HG03066 (cell line): Measurements from ENCODE around the gene KRT85.

Experiments
- ATAC-seq: cut with Tn5 transposase; IDR thresholded peaks from one replicate; pipeline ENCODE4 v1.9.1; 2021; ENCODE audit warnings: low read depth; ENCODE audit not compliant: unreplicated experiment

The KRT85 gene

DNA sequence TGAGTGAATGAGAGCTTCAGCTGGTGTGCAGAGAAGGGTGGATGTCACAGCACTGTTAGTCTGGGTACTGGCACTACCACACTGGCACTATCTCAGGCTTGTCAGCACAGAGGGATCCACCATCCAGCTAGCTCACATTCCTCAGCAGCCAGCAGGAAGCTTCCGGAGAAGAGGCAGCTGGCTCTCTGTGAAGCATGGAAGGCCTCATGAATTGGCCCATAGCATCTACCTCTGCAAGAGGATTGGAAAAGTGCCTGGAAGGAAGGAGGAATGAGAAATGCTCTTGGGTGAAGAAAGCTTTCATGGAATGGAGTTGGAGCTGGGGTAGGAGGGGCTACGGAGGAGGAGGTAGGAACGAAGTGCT, 56.0 kb downstream of the KRT85 start:
- no peak for ATAC-seq

DNA sequence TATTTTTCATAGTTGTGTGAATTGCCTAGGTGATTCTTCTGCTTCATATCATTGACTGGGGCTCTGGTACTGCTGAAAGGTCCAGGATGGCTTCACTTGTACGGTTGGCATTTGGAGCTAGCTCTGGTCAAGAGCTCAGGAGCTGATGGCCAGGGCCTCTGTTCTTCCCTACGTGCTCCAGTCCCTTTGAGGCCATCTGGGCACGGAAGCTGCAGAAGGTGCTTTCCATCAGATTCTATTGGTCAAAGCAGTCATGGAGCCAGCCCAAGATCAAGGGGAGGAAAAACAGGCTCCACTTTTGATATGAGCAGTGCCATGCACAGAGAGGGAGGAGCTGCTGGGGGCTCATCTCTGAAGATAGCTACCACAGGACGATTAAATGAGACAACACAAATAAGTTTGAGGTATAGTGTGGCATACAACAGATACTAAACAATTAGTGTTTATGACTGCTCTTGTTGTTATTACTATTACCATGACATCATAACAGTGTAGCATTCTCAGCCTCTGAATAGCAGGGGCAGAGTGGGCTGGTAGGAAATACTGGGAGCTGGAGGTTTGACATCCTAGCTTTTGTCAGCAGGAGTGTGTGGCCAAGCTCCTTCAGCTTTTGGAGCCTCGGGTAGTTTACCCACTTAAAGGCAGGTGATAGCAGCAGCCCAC, 56.5 kb downstream of the KRT85 start:
- ATAC-seq = no peak
